Fibroblast of villous mesenchyme (primary cell): ENCODE measurements around the gene MYADM. TPM values are rescaled to one million over a fixed set of nuclear protein-coding genes. Genes with fewer than 3 reads are reported as not detected.

Experiments
- DNase-seq: peaks from one replicate; pipeline ENCODE4 v3.0.0-alpha.2; 2010; ENCODE audit warnings: low read depth
- H3K4me3 ChIP-seq: 2 replicates; pipeline ENCODE4 v1.5.1; 2011; ENCODE audit warnings: low read depth, mild to moderate bottlenecking, low read length
- total RNA-seq: library from RNA; depleted of rRNA; stranded (reverse); fragments of >200 nt; gene quantifications from 2 replicates; pipeline ENCODE4 v1.2.3, GENCODE V29; 2012
- TF ChIP-seq, protein P1 (sequence below): IDR thresholded peaks from 2 replicates; pipeline ENCODE4 v1.5.1; 2012; ENCODE audit warnings: low read depth, mild to moderate bottlenecking, low read length; ENCODE audit not compliant: insufficient read depth

The MYADM gene
- total RNA-seq, 1 donor, result 31.1 TPM

DNA sequence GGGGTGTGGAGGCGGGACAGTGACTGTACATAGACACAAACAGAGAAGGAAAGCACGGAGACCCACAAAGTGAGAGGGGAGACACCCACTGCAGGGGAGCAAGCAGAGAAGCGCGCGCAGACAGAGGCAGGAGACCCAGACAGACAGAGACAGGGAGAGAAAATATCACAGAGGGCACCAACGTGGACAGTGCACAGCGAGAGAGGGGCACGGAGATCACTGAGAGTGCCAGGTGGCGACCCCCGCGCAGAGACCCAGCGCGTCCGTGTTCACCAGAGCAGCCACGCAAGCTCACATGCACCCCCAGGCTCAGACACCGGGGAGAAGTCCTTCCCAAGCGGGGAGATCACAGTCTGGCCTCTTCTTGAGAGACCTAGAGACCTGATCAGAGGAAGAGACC, 40.0 kb downstream of the MYADM start:
- no peak for DNase-seq
- TF ChIP-seq, protein P1, sequence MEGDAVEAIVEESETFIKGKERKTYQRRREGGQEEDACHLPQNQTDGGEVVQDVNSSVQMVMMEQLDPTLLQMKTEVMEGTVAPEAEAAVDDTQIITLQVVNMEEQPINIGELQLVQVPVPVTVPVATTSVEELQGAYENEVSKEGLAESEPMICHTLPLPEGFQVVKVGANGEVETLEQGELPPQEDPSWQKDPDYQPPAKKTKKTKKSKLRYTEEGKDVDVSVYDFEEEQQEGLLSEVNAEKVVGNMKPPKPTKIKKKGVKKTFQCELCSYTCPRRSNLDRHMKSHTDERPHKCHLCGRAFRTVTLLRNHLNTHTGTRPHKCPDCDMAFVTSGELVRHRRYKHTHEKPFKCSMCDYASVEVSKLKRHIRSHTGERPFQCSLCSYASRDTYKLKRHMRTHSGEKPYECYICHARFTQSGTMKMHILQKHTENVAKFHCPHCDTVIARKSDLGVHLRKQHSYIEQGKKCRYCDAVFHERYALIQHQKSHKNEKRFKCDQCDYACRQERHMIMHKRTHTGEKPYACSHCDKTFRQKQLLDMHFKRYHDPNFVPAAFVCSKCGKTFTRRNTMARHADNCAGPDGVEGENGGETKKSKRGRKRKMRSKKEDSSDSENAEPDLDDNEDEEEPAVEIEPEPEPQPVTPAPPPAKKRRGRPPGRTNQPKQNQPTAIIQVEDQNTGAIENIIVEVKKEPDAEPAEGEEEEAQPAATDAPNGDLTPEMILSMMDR, result no peak
- H3K4me3 ChIP-seq, result peak overlapping the region; percentile 58

DNA sequence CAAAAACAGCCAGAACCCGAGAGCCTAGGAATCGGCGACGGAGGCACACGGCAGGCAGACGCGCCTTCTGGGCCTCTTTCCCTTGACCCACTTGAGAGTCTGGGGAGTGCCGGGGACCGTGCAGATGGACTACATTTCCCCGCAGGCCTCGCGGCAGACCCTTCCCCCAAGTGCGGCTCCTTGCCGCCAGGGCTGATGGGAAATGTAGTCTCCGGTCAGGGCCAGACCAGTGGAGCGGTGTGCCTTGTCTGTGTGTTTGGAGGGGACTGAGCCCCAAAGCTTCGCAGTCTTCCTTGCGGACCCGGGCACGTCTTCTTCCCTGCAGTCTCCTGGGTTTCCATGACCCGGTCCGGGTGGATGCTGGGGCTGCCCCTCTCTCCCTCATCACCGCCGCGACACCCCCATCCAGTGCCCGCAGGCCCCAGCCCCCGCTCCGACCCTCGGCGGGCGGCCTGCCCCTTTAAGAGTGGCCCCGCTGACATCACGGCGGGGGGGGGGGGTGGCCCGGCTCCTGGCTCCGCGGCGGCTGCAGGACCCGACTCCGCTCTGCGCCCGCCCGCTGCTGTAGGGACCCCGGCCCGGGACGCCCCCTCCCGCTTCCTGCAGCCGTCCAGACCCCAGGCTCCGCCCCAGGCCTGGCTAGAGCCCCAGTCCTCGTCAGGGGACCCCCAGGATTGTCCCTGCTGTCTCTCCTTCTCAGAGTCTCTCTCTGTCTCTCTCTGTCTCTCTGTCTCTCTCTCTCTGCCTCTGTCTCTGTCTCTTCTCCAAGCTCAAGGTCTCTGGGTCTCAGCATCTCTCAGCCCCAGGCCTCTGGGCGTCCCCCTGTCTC, 40.6 kb downstream of the MYADM start:
- peak; percentile 66 for DNase-seq
- TF ChIP-seq, protein P1, result no peak
- H3K4me3 ChIP-seq, result peak overlapping the region; percentile 58

DNA sequence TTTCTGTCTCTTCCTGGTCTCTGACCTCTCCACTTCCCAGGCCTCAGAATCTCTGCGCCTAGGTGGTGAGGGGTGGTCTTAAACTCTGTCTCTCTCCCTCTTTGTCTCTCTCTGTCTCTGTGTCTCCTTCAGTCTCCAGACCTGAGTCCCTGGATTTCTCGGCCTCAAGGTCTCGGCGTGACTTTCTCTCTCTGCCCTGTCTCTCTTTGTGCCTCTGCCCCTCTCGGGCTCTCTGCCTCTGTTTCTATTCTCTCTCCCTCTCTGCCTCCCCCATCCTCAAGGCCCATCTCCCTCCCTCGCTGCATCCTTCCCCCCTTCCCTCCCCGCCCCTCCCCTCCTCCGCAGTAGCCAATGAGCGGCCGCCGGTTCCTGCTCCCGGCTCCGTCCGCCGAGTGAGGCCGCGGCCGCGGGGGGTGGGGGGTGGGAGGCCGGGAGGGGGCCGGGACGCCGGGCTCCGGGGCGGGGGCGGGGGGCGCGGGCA, 41.3 kb downstream of the MYADM start, which contains the start of gene CACNG7:
TSS of gene CACNG7 (plus strand) at position 344 of the 481 bp plus-strand sequence. CDS start 3,554 bp downstream, outside the sequence.
- peak within 1 kb of the TSS; percentile 58 for H3K4me3 ChIP-seq
- TF ChIP-seq, protein P1, result no peak
- no peak for DNase-seq

DNA sequence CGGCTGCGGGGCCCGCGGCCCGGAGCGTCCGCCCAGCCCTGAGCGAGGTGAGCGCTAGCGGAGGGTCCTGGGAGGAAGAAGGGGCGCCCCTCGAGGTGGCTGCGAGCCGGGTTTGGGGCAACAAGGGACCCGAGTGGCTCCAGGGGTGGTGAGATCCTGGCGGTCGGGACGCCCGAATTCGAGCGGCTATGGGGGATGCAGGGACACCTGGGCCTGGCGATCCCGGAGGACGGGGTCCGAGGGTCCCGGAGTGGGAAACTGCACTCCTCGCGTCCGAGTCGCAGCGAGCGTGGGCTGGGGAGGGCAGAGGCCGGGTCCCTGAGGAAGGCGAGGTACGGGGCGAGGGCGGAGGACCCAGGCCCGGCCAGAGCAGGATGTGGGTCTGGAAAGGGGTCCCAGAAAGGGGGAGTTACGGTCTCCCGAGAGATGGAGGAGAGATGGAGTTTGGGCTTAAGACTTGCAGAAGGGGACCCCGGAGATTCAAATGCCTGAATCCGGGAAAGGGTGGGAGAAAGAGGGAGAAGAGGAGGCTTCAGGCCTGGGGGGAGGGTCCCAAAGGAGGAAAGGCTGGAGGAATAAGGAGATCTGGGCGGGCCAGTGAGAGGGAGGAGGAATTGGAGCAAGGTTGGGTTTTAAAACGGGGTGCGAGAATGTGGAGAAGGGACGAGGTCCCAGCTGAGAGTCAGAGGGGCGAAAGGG, 41.9 kb downstream of the MYADM start:
- peak overlapping the region; percentile 58 for H3K4me3 ChIP-seq
- TF ChIP-seq, protein P1, result no peak
- DNase-seq, result no peak

DNA sequence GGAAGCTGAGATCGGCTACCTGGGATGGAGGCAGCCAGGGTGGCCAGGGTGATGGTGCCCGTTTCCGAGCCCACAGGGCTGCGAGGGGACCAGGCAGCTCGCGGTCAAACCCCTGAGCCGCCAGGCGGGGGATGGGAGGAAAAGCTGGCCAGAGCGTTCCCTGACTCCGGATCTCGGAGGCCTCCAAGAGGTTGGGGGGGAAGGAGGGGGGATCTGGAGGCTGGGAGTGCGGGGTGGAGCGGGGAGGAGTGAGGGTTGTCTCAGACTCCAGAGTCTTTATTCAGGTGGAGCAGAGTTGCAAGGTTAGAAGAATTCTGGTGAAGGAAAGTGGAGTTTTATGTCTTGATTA, 42.5 kb downstream of the MYADM start:
- TF ChIP-seq, protein P1, result no peak
- no peak for DNase-seq
- peak overlapping the region; percentile 58 for H3K4me3 ChIP-seq

DNA sequence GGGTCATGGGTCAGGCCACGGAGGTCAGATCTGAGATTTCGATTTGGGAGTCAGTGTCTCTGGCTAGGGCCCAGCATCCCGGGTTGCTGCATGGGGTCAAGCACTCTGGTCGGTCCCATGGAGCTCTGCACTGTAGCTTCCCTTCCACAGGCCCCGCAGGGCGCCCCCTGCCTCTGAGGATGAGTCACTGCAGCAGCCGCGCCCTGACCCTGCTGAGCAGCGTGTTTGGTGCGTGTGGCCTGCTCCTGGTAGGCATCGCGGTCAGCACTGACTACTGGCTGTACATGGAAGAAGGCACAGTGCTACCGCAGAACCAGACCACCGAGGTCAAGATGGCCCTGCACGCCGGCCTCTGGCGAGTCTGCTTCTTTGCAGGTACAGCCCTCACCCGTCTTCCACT, 45.0 kb downstream of the MYADM start:
- TF ChIP-seq, protein P1, result peak; percentile 29
- no peak for DNase-seq
- H3K4me3 ChIP-seq, result no peak overlapping the region
